Keratinocyte (primary cell): ENCODE measurements around the gene WDR89. TPM values are rescaled to one million over a fixed set of nuclear protein-coding genes. Genes with fewer than 3 reads are reported as not detected.

Source experiments
- DNase-seq: peaks from one replicate; pipeline ENCODE4 v3.0.0-alpha.2; 2011; ENCODE audit warnings: low read depth, missing footprints, low spot score
- FAIRE-seq: peaks from 2 replicates; lab custom pipeline; 2011; peaks lifted over from hg19 to GRCh38; lab: Jason Lieb, UNC
- H2AFZ ChIP-seq: 2 replicates; pipeline ENCODE4 v1.6.0; 2012; ENCODE audit warnings: low read length, control low read depth, inconsistent platforms; ENCODE audit not compliant: control insufficient read depth
- H3K27ac ChIP-seq: 2 replicates; pipeline ENCODE4 v1.5.1; 2011; ENCODE audit warnings: low read length; ENCODE audit not compliant: control insufficient read depth, insufficient read depth
- H3K27me3 ChIP-seq: 3 replicates; pipeline ENCODE4 v1.6.0; 2011; ENCODE audit warnings: low read length; ENCODE audit not compliant: control insufficient read depth, insufficient read depth; ENCODE audit errors: extremely low read depth
- H3K36me3 ChIP-seq, 2 experiments: 2 replicates in 1 of 2; 3 replicates in 1 of 2; pipeline ENCODE4 v1.5.1; 2011; ENCODE audit warnings: low read length in 2 of 2, mild to moderate bottlenecking in 1 of 2; ENCODE audit not compliant: control insufficient read depth in 2 of 2, insufficient read depth in 2 of 2; ENCODE audit errors: extremely low read depth in 1 of 2
- H3K4me1 ChIP-seq: 3 replicates; pipeline ENCODE4 v1.5.1; 2011; ENCODE audit warnings: low read length; ENCODE audit not compliant: control insufficient read depth, insufficient read depth; ENCODE audit errors: extremely low read depth
- H3K4me2 ChIP-seq: 3 replicates; pipeline ENCODE4 v1.6.0; 2011; ENCODE audit warnings: low read depth, low read length; ENCODE audit not compliant: control insufficient read depth, insufficient read depth; ENCODE audit errors: extremely low read depth
- H3K4me3 ChIP-seq, 3 experiments: fragments of 200-600 bp in 1 of 3; sonication (generic) in 1 of 3; 2 replicates in 2 of 3; 3 replicates in 1 of 3; pipeline ENCODE4 v1.5.1; 2011 to 2016; ENCODE audit warnings: low read length in 3 of 3, mild to moderate bottlenecking in 3 of 3, control low read depth in 2 of 3, inconsistent platforms in 1 of 3, low read depth in 1 of 3, mixed read lengths in 1 of 3, mixed run types in 1 of 3, moderate library complexity in 1 of 3; ENCODE audit not compliant: control insufficient read depth in 2 of 3, insufficient read depth in 2 of 3; ENCODE audit errors: extremely low read depth in 1 of 3
- H3K79me2 ChIP-seq: 2 replicates; pipeline ENCODE4 v1.6.0; 2012; ENCODE audit warnings: low read length; ENCODE audit not compliant: control insufficient read depth, insufficient read depth
- H3K9ac ChIP-seq: 3 replicates; pipeline ENCODE4 v1.6.0; 2011; ENCODE audit warnings: low read length; ENCODE audit not compliant: control insufficient read depth, insufficient read depth; ENCODE audit errors: extremely low read depth
- H3K9me1 ChIP-seq: 3 replicates; pipeline ENCODE4 v1.6.0; 2011; ENCODE audit warnings: low read length; ENCODE audit not compliant: control insufficient read depth, insufficient read depth; ENCODE audit errors: extremely low read depth
- H3K9me3 ChIP-seq: 2 replicates; pipeline ENCODE4 v1.5.1; 2012; ENCODE audit warnings: low read depth, low read length; ENCODE audit not compliant: control insufficient read depth
- H4K20me1 ChIP-seq: 3 replicates; pipeline ENCODE4 v1.6.0; 2011; ENCODE audit warnings: low read length; ENCODE audit not compliant: control insufficient read depth, insufficient read depth; ENCODE audit errors: extremely low read depth
- EZH2 ChIP-seq: IDR thresholded peaks from one replicate; pipeline ENCODE4 v1.6.1; 2012; ENCODE audit warnings: inconsistent platforms, mild to moderate bottlenecking, low read length, moderate library complexity
- dilution Hi-C: fragments of 300-500 bp; cut with MboI; formaldehyde crosslinking; loops from one replicate; pipeline ENCODE4 v1.7.0; 2020; ENCODE audit warnings: low sequenced_read_pairs; ENCODE audit not compliant: extremely low pct_ligation_motif_present
- polyA plus RNA-seq, 5 experiments: library from polyadenylated mRNA; depleted of rRNA in 3 of 5; stranded (reverse) in 3 of 5; stranded (forward) in 1 of 5; unstranded in 1 of 5; fragments of >200 nt; gene quantifications; 1 replicate in 1 of 5; 2 replicates in 3 of 5; 3 replicates in 1 of 5; pipeline versions ENCODE4 v1.2.1 to v1.2.3, GENCODE V29; 2011 to 2012; ENCODE audit warnings: missing spikeins in 2 of 5, low read depth in 1 of 5, low replicate concordance in 1 of 5
- TF ChIP-seq, protein P1 (sequence below), 3 experiments: IDR thresholded peaks in 1 of 3; conservative IDR thresholded peaks in 1 of 3; optimal IDR thresholded peaks in 1 of 3; 2 replicates in 2 of 3; 3 replicates in 1 of 3; pipeline versions ENCODE3 to v1.5.1; 2011; ENCODE audit warnings: low read length in 3 of 3, mild to moderate bottlenecking in 3 of 3, moderate library complexity in 2 of 3, control low read depth in 1 of 3, inconsistent platforms in 1 of 3; ENCODE audit not compliant: insufficient read depth in 2 of 3; ENCODE audit errors: extremely low read depth in 1 of 3

The WDR89 gene
- polyA plus RNA-seq, 1 donor (not counting 4 experiments of a cell fraction or from before 2014, with no cell fraction given), result 14.3 TPM

DNA sequence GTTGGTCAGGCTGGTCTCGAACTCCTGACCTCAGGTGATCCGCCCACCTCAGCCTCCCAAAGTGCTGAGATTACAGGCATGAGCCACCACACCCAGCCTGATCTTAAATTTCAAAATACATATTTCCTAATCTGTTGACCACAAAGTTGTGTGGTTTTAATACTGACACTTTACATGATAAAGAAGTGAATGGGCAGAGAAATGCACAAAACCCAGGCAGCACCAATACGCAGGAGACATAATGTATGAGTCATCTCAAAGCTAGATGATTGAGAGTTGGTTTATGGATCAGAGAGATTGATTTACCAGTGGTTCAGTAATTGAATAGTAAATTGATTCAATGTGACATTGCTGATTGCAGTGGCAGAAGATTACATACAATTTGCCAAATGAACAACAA lies 79.3 kb downstream of the WDR89 start:
- Histone ChIP-seq H3K4me3 (no peak overlapping the region), H3K9me3 (no peaks in the 10 kb centered on the region), H3K4me2 (no peak overlapping the region), H4K20me1 (no peaks in the 10 kb centered on the region), H3K27ac (no peak overlapping the region), H3K36me3 (no peaks in the 10 kb centered on the region), H3K27me3 (no peaks in the 10 kb centered on the region), H3K4me1 (peaks cover 11% of the 10 kb centered on the region), H3K9ac (no peak overlapping the region), H2AFZ (no peak overlapping the region), H3K9me1 (no peaks in the 10 kb centered on the region), H3K79me2 (no peaks in the 10 kb centered on the region)
- FAIRE-seq (no peak), DNase-seq (no peak)
- dilution Hi-C loops, result no loop called here
- no peak for TF ChIP-seq EZH2
- TF ChIP-seq, protein P1, sequence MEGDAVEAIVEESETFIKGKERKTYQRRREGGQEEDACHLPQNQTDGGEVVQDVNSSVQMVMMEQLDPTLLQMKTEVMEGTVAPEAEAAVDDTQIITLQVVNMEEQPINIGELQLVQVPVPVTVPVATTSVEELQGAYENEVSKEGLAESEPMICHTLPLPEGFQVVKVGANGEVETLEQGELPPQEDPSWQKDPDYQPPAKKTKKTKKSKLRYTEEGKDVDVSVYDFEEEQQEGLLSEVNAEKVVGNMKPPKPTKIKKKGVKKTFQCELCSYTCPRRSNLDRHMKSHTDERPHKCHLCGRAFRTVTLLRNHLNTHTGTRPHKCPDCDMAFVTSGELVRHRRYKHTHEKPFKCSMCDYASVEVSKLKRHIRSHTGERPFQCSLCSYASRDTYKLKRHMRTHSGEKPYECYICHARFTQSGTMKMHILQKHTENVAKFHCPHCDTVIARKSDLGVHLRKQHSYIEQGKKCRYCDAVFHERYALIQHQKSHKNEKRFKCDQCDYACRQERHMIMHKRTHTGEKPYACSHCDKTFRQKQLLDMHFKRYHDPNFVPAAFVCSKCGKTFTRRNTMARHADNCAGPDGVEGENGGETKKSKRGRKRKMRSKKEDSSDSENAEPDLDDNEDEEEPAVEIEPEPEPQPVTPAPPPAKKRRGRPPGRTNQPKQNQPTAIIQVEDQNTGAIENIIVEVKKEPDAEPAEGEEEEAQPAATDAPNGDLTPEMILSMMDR (optimal IDR thresholded peaks at IDR 0.05 in 1 of 3, IDR thresholded peaks at IDR 0.05 in 1 of 3, conservative IDR thresholded peaks at IDR 0.05 in 1 of 3; ENCODE audit: extremely low read depth in 1 of 3, insufficient read depth in 2 of 3, low read length in 3 of 3), result no peak

DNA sequence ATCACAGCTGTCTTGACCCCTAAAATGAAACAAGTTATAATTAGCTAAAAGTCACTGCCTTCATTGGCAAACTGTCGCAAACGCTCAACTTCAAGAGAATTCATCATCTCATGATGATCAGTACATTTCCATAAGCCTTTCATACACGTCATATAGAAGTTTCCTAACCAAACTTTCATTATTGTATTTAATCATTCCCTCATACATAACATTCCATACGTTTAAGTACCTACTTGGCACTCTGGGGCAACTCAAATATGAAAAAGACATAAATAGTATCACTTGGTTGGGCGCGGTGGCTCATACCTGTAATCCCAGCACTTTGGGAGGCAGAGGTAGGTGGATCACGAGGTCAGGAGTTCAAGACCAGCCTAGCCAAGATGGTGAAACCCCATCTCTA lies 86.1 kb downstream of the WDR89 start:
- H2AFZ ChIP-seq, result no peak overlapping the region
- no peak for DNase-seq
- no peak overlapping the region for H3K4me3 ChIP-seq
- H3K9me1 ChIP-seq, result no peaks in the 10 kb centered on the region
- no peaks in the 10 kb centered on the region for H3K79me2 ChIP-seq
- H3K27ac ChIP-seq, result no peak overlapping the region
- H3K36me3 ChIP-seq, result no peaks in the 10 kb centered on the region
- H3K4me2 ChIP-seq, result no peak overlapping the region
- no peaks in the 10 kb centered on the region for H4K20me1 ChIP-seq
- dilution Hi-C loops, result no loop called here
- H3K9me3 ChIP-seq, result no peaks in the 10 kb centered on the region
- H3K27me3 ChIP-seq, result no peaks in the 10 kb centered on the region
- TF ChIP-seq EZH2, result no peak
- TF ChIP-seq, protein P1 (optimal IDR thresholded peaks at IDR 0.05 in 1 of 3, IDR thresholded peaks at IDR 0.05 in 1 of 3, conservative IDR thresholded peaks at IDR 0.05 in 1 of 3; ENCODE audit: extremely low read depth in 1 of 3, insufficient read depth in 2 of 3, low read length in 3 of 3), result no peak
- FAIRE-seq, result no peak
- no peaks in the 10 kb centered on the region for H3K4me1 ChIP-seq
- no peak overlapping the region for H3K9ac ChIP-seq
